ENCODE measurements around the gene NEUROD1. TPM values are rescaled to one million over a fixed set of nuclear protein-coding genes. Genes with fewer than 3 reads are reported as not detected.

Gene NEUROD1
- total RNA-seq, 2 experiments from 2014 or later, result not detected

GRCh38 chr2:181683518-181684453, 3.5 kb upstream of the NEUROD1 start:
- BruUV-seq (replicated peaks), result no TSS peak
- intact Hi-C loops (cut with micrococcal nuclease; ENCODE audit: unreplicated experiment), result no loop called here

GRCh38 chr2:181682795-181683517, 2.6 kb upstream of the NEUROD1 start:
- Histone ChIP-seq H3K9me3 (ENCODE audit: low read length) (no peaks in the 10 kb centered on the region), H3K27ac (ENCODE audit: low read depth, low read length, poor library complexity, severe bottlenecking) (no peak overlapping the region), H3K4me1 (ENCODE audit: insufficient read depth, low read length, poor library complexity, severe bottlenecking) (peaks cover 15% of the 10 kb centered on the region), H4K20me1 (ENCODE audit: insufficient read depth, low read length) (no peaks in the 10 kb centered on the region), H2AFZ (ENCODE audit: low read length) (no peak overlapping the region), H3K9me2 (ENCODE audit: insufficient read depth, low read length) (no peaks in the 10 kb centered on the region), H3K4me3 (ENCODE audit: low read depth, low read length, poor library complexity, severe bottlenecking) (no peak overlapping the region), H3K36me3 (ENCODE audit: insufficient read depth, low read length) (no peaks in the 10 kb centered on the region), H3K4me2 (ENCODE audit: low read length) (no peak overlapping the region), H3K79me2 (ENCODE audit: insufficient read depth, low read depth, low read length) (no peaks in the 10 kb centered on the region)
- ChIA-PET CTCF (ENCODE audit: unreplicated experiment) (no interaction called here), POLR2A (no interaction called here)
- DNase-seq (ENCODE audit: low spot score), result no peak
- BruUV-seq (replicated peaks), result no TSS peak
- TF ChIP-seq CTCF (conservative IDR thresholded peaks at IDR 0.05; ENCODE audit: low read length) (no peak), EZH2phosphoT487 (IDR thresholded peaks at IDR 0.05; ENCODE audit: borderline replicate concordance, low read depth, low read length) (no peak)
- intact Hi-C loops (cut with micrococcal nuclease; ENCODE audit: unreplicated experiment), result no loop called here

More at GRCh38 chr2:181683518-181684453, 3.5 kb upstream of the NEUROD1 start:
- Histone ChIP-seq H3K4me2 (ENCODE audit: low read length) (no peak overlapping the region), H3K9me2 (ENCODE audit: insufficient read depth, low read length) (no peaks in the 10 kb centered on the region), H3K4me1 (ENCODE audit: insufficient read depth, low read length, poor library complexity, severe bottlenecking) (peaks cover 15% of the 10 kb centered on the region), H3K79me2 (ENCODE audit: insufficient read depth, low read depth, low read length) (no peaks in the 10 kb centered on the region), H2AFZ (ENCODE audit: low read length) (no peak overlapping the region), H4K20me1 (ENCODE audit: insufficient read depth, low read length) (no peaks in the 10 kb centered on the region), H3K4me3 (ENCODE audit: low read depth, low read length, poor library complexity, severe bottlenecking) (no peak overlapping the region), H3K36me3 (ENCODE audit: insufficient read depth, low read length) (no peaks in the 10 kb centered on the region), H3K9me3 (ENCODE audit: low read length) (no peaks in the 10 kb centered on the region), H3K27ac (ENCODE audit: low read depth, low read length, poor library complexity, severe bottlenecking) (no peak overlapping the region)
- DNase-seq (ENCODE audit: low spot score), result no peak
- POLR2A ChIA-PET, result interaction anchor here (0.6 to 0.7 kb wide), 2 partner anchors 886 to 955 kb away, joined by 3 to 4 read pairs; no protein-coding TSS in a partner anchor
- CTCF ChIA-PET (ENCODE audit: unreplicated experiment), result no interaction called here
- TF ChIP-seq CTCF (conservative IDR thresholded peaks at IDR 0.05; ENCODE audit: low read length), result no peak
- TF ChIP-seq EZH2phosphoT487 (IDR thresholded peaks at IDR 0.05; ENCODE audit: borderline replicate concordance, low read depth, low read length), result no peak

Data from OCI-LY7 (cell line).